Bronchial epithelial cell (primary cell): Measurements from ENCODE around the gene LSG1. TPM values are rescaled to one million over a fixed set of nuclear protein-coding genes. Genes with fewer than 3 reads are reported as not detected.

Source experiments
- DNase-seq: peaks from one replicate; pipeline ENCODE4 v3.0.0-alpha.2; 2010; ENCODE audit warnings: low read depth
- FAIRE-seq: peaks from 2 replicates; lab custom pipeline; 2011; peaks lifted over from hg19 to GRCh38; lab: Jason Lieb, UNC
- H3K27me3 ChIP-seq: 2 replicates; pipeline ENCODE4 v1.5.1; 2011; ENCODE audit warnings: low read length; ENCODE audit not compliant: control insufficient read depth, insufficient read depth
- H3K36me3 ChIP-seq: 2 replicates; pipeline ENCODE4 v1.5.1; 2011; ENCODE audit warnings: low read length; ENCODE audit not compliant: control insufficient read depth, insufficient read depth
- H3K4me3 ChIP-seq: 2 replicates; pipeline ENCODE4 v1.5.1; 2011; ENCODE audit warnings: mild to moderate bottlenecking, low read depth, low read length, control low read depth
- total RNA-seq: library from RNA; depleted of rRNA; stranded (reverse); fragments of >200 nt; gene quantifications from 2 replicates; pipeline ENCODE4 v1.2.1, GENCODE V29; 2014
- TF ChIP-seq, protein P1 (sequence below): IDR thresholded peaks from 2 replicates; pipeline ENCODE4 v1.5.1; 2011; ENCODE audit warnings: mild to moderate bottlenecking, moderate library complexity, low read length, control low read depth, inconsistent platforms; ENCODE audit not compliant: insufficient read depth, severe bottlenecking

Gene LSG1
- 36.2 and 50.3 TPM in 2 replicates for total RNA-seq

DNA sequence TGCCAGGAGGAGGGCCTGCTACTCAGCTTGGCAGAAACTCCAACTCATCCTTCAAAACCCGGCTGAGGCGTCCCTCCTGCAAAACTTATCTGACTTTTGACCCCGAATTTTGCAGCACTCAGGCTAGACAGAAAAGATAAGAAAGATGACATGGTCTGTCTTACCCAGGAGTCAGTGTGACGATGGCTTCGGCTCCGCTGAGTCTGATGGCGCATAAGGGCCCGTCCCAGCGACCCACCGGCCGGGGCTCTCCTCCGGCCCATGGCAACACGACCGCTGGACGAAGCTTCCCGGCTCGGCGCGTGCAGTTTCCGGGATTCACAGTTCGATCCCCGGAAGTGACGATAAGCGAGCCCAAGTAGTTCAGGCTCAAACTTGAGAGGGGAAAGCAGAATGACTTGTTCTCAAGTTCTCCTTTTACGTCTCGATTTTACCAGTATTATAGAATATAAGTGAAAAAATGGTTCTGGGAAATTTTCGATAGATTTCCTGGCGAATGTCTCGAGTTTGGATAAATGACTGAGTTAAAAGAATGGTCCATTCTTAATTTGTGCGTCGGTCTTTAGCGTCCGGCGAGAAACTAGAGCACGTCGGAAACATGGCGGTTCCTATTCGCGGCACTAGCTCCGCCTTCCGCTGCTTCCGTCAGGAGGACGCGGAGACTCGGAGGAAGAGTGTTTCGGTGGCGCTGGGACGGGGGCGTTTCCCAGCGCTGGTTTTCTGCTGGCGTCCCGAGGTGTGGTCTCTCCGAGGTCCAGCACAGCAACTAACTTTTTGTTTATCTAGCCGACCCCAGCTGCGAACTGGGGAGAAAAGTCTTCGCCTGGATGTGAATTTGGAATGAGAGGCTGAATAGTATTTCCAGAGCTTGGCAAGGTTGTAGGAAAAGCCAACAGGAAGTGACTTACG lies at the start of gene LSG1:
TSS of gene LSG1 (minus strand) at position 292 of the 909 bp plus-strand sequence. CDS start at position 263, 29 bp downstream.
- TF ChIP-seq, protein P1, sequence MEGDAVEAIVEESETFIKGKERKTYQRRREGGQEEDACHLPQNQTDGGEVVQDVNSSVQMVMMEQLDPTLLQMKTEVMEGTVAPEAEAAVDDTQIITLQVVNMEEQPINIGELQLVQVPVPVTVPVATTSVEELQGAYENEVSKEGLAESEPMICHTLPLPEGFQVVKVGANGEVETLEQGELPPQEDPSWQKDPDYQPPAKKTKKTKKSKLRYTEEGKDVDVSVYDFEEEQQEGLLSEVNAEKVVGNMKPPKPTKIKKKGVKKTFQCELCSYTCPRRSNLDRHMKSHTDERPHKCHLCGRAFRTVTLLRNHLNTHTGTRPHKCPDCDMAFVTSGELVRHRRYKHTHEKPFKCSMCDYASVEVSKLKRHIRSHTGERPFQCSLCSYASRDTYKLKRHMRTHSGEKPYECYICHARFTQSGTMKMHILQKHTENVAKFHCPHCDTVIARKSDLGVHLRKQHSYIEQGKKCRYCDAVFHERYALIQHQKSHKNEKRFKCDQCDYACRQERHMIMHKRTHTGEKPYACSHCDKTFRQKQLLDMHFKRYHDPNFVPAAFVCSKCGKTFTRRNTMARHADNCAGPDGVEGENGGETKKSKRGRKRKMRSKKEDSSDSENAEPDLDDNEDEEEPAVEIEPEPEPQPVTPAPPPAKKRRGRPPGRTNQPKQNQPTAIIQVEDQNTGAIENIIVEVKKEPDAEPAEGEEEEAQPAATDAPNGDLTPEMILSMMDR, result no peak
- Histone ChIP-seq H3K4me3 (peak within 1 kb of the TSS; percentile 95), H3K36me3 (peaks cover 4% of the 10 kb centered on the region), H3K27me3 (no peaks in the 10 kb centered on the region)
- FAIRE-seq (no peak), DNase-seq (peak; percentile 85)

DNA sequence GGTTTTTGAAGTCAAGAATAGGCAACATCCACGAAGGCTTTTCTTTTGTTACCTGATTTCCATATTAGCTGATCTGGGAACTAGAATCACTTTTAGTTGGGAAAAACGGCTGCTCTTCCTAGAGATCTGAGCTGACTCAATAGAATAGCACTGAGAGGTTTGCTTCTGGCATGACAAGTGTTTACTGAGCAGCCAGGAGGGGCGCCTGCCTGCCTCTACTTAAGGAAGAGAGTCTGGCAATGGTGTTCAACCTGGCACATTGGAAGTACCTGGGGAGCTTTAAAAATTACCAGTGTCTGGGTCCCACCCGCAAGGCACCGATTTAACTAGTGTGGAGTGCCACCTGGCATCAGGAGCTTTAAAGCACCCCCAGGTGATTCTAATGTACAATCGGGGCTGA lies 48.1 kb upstream of the LSG1 start:
- H3K36me3 ChIP-seq, result no peaks in the 10 kb centered on the region
- TF ChIP-seq, protein P1, result peak; percentile 8
- FAIRE-seq, result no peak
- no peak for DNase-seq
- no peak overlapping the region for H3K4me3 ChIP-seq
- H3K27me3 ChIP-seq, result no peaks in the 10 kb centered on the region

DNA sequence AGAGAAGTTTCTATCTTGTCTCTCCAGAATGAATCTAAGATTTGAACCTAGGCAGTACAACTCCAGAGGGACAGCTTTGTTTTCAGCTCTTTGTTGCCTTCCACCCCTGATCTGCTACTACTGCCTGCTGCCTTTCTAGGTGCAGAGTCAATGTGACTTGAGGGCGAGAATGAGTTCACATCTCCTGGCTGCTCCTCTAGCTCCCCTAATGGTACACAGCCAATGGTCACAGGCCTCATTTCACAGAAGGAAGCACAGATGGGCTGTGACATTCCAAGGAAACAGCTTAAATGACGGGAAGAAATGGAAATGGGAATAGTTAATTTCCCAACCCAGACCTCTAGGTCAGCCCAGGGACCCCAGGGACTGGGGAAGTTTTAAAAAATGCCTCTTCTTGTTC lies 46.1 kb upstream of the LSG1 start:
- TF ChIP-seq, protein P1, result no peak
- no peak for FAIRE-seq
- no peaks in the 10 kb centered on the region for H3K27me3 ChIP-seq
- no peak for DNase-seq
- H3K36me3 ChIP-seq, result no peaks in the 10 kb centered on the region
- no peak overlapping the region for H3K4me3 ChIP-seq

DNA sequence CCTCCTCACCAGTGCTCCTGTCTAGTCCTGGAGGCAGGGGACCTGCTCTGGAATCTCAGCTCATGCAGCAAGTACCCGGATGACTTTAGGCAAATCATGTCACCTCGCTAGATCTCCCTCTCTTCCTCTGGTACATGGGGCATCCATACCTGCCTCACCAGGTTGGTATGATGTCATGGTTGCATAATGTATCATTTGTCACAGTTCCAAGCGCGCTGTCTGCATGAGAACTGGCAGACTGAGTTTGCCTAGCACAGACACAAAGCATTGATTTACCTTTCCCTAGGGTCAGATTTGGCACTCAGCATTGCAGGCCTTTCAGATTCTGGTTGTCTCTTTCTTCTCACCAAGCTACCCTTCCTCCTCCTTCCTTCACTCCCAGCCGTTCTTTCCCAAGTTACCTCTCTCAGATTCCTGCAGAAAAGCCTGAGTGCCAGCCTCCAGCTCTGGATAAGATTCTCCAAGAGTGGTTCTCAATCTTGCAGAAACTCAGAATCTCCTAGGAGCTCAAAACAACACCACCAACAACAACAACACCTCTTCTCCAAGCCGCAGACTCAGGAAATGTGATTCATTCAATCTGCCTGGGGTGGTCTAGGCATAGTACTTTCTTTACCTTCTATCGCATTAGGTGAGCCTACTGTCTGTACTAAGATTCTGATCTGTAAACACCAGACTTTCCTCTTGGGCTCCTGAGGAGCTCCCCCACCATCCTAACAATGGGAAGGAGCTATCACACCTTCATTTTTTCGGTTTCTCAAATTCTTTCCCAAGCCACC lies 43.2 kb upstream of the LSG1 start:
- Histone ChIP-seq H3K27me3 (no peaks in the 10 kb centered on the region), H3K36me3 (no peaks in the 10 kb centered on the region), H3K4me3 (no peak overlapping the region)
- TF ChIP-seq, protein P1, result no peak
- FAIRE-seq (peak; percentile 90), DNase-seq (peak; percentile 74)

DNA sequence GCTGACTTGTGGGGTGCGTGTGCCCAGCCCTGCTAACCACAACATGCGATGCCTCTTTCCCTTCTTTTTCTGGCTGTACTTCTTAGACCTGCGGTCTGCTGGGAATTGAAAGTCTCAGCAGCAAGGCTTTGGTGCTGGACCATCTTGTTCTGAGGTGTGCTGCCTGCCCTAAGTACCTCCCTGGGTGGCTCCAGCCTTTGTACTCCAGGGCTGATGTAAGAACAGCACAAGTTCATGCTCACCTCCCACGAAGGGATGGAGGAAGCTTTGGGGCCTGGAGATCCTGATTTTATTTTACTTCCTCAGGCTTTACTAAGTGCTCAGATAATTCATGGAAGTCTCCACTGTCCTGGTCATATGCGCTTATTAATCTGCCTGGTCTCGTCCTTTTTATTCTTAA lies 42.6 kb upstream of the LSG1 start:
- H3K4me3 ChIP-seq, result no peak overlapping the region
- H3K36me3 ChIP-seq, result no peaks in the 10 kb centered on the region
- H3K27me3 ChIP-seq, result no peaks in the 10 kb centered on the region
- DNase-seq (no peak), FAIRE-seq (no peak)
- TF ChIP-seq, protein P1, result no peak
